H9 (cell line): ENCODE results near the gene GNG3. TPM values are rescaled to one million over a fixed set of nuclear protein-coding genes. Genes with fewer than 3 reads are reported as not detected.
"Not testable (repeated sequence)": the region's sequence is repeated elsewhere in the genome, so short reads cannot be mapped to it uniquely, and the experiment has no call there.

Source experiments
- DNase-seq: peaks from one replicate; pipeline ENCODE4 v3.0.0-alpha.2; 2017
- H2AFZ ChIP-seq: one replicate; pipeline ENCODE4 v1.6.1; 2013; ENCODE audit warnings: mild to moderate bottlenecking, low read length, control low read depth, moderate library complexity
- H2AK5ac ChIP-seq: 2 replicates; pipeline ENCODE4 v1.6.1; 2013; ENCODE audit warnings: low read length, control low read depth, mixed read lengths; ENCODE audit not compliant: insufficient read length
- H2BK120ac ChIP-seq: one replicate; pipeline ENCODE4 v1.6.1; 2013; ENCODE audit warnings: low read depth, mild to moderate bottlenecking, low read length, control low read depth, inconsistent platforms; ENCODE audit not compliant: poor library complexity, severe bottlenecking
- H2BK12ac ChIP-seq: 2 replicates; pipeline ENCODE4 v1.6.1; 2013; ENCODE audit warnings: low read length, control low read depth, mixed read lengths, low read depth; ENCODE audit not compliant: insufficient read length
- H2BK15ac ChIP-seq: 2 replicates; pipeline ENCODE4 v1.6.1; 2013; ENCODE audit warnings: low read depth, low read length, control low read depth
- H2BK20ac ChIP-seq: one replicate; pipeline ENCODE4 v1.6.1; 2013; ENCODE audit warnings: low read depth, mild to moderate bottlenecking, low read length, control low read depth, inconsistent platforms; ENCODE audit not compliant: poor library complexity, severe bottlenecking
- H2BK5ac ChIP-seq: 2 replicates; pipeline ENCODE4 v1.6.1; 2013; ENCODE audit warnings: low read length, control low read depth, mixed read lengths; ENCODE audit not compliant: insufficient read length
- H3K14ac ChIP-seq: 2 replicates; pipeline ENCODE4 v1.6.1; 2013; ENCODE audit warnings: low read length, control low read depth; ENCODE audit not compliant: insufficient read depth
- H3K18ac ChIP-seq: 2 replicates; pipeline ENCODE4 v1.6.1; 2013; ENCODE audit warnings: low read depth, mild to moderate bottlenecking, mixed read lengths, low read length, control low read depth; ENCODE audit not compliant: insufficient read length
- H3K23ac ChIP-seq: 2 replicates; pipeline ENCODE4 v1.6.1; 2013; ENCODE audit warnings: low read length, control low read depth, mixed read lengths, low read depth; ENCODE audit not compliant: insufficient read length
- H3K23me2 ChIP-seq: 2 replicates; pipeline ENCODE4 v1.6.1; 2013; ENCODE audit warnings: low read depth, mild to moderate bottlenecking, mixed read lengths, low read length, control low read depth; ENCODE audit not compliant: insufficient read length, poor library complexity, severe bottlenecking
- H3K27ac ChIP-seq: 2 replicates; pipeline ENCODE4 v1.5.1; 2013; ENCODE audit warnings: low read length, control low read depth, mixed read lengths, low read depth; ENCODE audit not compliant: insufficient read length
- H3K27me3 ChIP-seq: 2 replicates; pipeline ENCODE4 v1.6.1; 2013; ENCODE audit warnings: low read length, control low read depth, inconsistent platforms; ENCODE audit not compliant: insufficient read depth
- H3K4ac ChIP-seq: 2 replicates; pipeline ENCODE4 v1.6.1; 2013; ENCODE audit warnings: low read depth, mild to moderate bottlenecking, control low read depth, inconsistent platforms, low read length, moderate library complexity
- H3K4me1 ChIP-seq: 2 replicates; pipeline ENCODE4 v1.6.1; 2013; ENCODE audit warnings: low read length, control low read depth, inconsistent platforms; ENCODE audit not compliant: insufficient read depth
- H3K4me2 ChIP-seq: 2 replicates; pipeline ENCODE4 v1.6.1; 2013; ENCODE audit warnings: low read length, control low read depth, mixed read lengths; ENCODE audit not compliant: insufficient read length, insufficient read depth
- H3K56ac ChIP-seq: 2 replicates; pipeline ENCODE4 v1.6.1; 2013; ENCODE audit warnings: low read depth, mild to moderate bottlenecking, mixed read lengths, low read length, control low read depth; ENCODE audit not compliant: insufficient read length
- H3K79me1 ChIP-seq: 2 replicates; pipeline ENCODE4 v1.6.1; 2013; ENCODE audit warnings: low read depth, mild to moderate bottlenecking, moderate library complexity, low read length, control low read depth, inconsistent platforms; ENCODE audit not compliant: insufficient read depth, poor library complexity, severe bottlenecking
- H3K79me2 ChIP-seq: 2 replicates; pipeline ENCODE4 v1.6.1; 2013; ENCODE audit warnings: low read length, control low read depth, inconsistent platforms; ENCODE audit not compliant: insufficient read depth
- H3K9ac ChIP-seq: 2 replicates; pipeline ENCODE4 v1.6.1; 2013; ENCODE audit warnings: low read length, control low read depth, mixed read lengths; ENCODE audit not compliant: insufficient read length; ENCODE audit errors: extremely low read depth
- H3K9me3 ChIP-seq: one replicate; pipeline ENCODE4 v1.6.1; 2013; ENCODE audit warnings: low read depth, low read length, inconsistent platforms; ENCODE audit not compliant: control insufficient read depth
- H3T11ph ChIP-seq: one replicate; pipeline ENCODE4 v1.6.1; 2013; ENCODE audit warnings: mild to moderate bottlenecking, low read length, control low read depth, inconsistent platforms
- H4K20me1 ChIP-seq: one replicate; pipeline ENCODE4 v1.6.1; 2013; ENCODE audit not compliant: control insufficient read depth, insufficient read length, insufficient read depth
- H4K5ac ChIP-seq: 2 replicates; pipeline ENCODE4 v1.6.1; 2013; ENCODE audit warnings: low read depth, mild to moderate bottlenecking, mixed read lengths, low read length, control low read depth; ENCODE audit not compliant: insufficient read length
- H4K8ac ChIP-seq: replicated peaks from 2 replicates; pipeline ENCODE4 v1.6.1; 2013; ENCODE audit warnings: low read length, control low read depth, mixed read lengths, low read depth; ENCODE audit not compliant: insufficient read length
- H4K91ac ChIP-seq: 2 replicates; pipeline ENCODE4 v1.6.1; 2013; ENCODE audit warnings: low read depth, mild to moderate bottlenecking, moderate library complexity, mixed read lengths, low read length, control low read depth; ENCODE audit not compliant: insufficient read length
- H3K27ac Mint-ChIP-seq, 3 experiments: 2 replicates in 2 of 3; 3 replicates in 1 of 3; pipeline ENCODE4 v1.8.0; 2020 to 2021; ENCODE audit warnings: mixed read lengths in 3 of 3, mild to moderate bottlenecking in 1 of 3, moderate library complexity in 1 of 3
- H3K27me3 Mint-ChIP-seq: 2 replicates; pipeline ENCODE4 v1.8.0; 2021; ENCODE audit warnings: low read depth, mild to moderate bottlenecking, moderate library complexity, mixed read lengths
- H3K36me3 Mint-ChIP-seq, 3 experiments: 2 replicates in 2 of 3; 3 replicates in 1 of 3; pipeline ENCODE4 v1.8.0; 2020 to 2021; ENCODE audit warnings: low read depth in 3 of 3, mixed read lengths in 3 of 3; ENCODE audit not compliant: insufficient read depth in 1 of 3
- H3K4me1 Mint-ChIP-seq, 2 experiments: 2 replicates each; pipeline ENCODE4 v1.8.0; 2020; ENCODE audit warnings: mixed read lengths in 2 of 2
- H3K4me3 Mint-ChIP-seq, 2 experiments: 2 replicates in 1 of 2; 3 replicates in 1 of 2; pipeline ENCODE4 v1.8.0; 2020 to 2021; ENCODE audit warnings: mild to moderate bottlenecking in 2 of 2, mixed read lengths in 2 of 2, moderate library complexity in 1 of 2
- H3K9me3 Mint-ChIP-seq, 2 experiments: 2 replicates in 1 of 2; 3 replicates in 1 of 2; pipeline ENCODE4 v1.8.0; 2020; ENCODE audit warnings: mild to moderate bottlenecking in 2 of 2, mixed read lengths in 2 of 2, moderate library complexity in 1 of 2
- CTCF ChIP-seq: fragments of 200-600 bp; sonication (generic); conservative IDR thresholded peaks from 3 replicates; pipeline ENCODE4 v1.8.0; 2021; ENCODE audit warnings: antibody characterized with exemption, mild to moderate bottlenecking
- WGBS: extraction: QIAGEN DNeasy Blood & Tissue Kit; methylation state at CpG from one replicate; pipeline ENCODE4 v1.1.7; 2013; ENCODE audit warnings: missing lambda C conversion rate, low lambda C conversion rate, mixed read lengths; ENCODE audit not compliant: insufficient read length; ENCODE audit errors: extremely low coverage; 5-methylcytosine and 5-hydroxymethylcytosine counted together
- total RNA-seq: library from RNA; stranded (reverse); gene quantifications from 2 replicates; pipeline ENCODE4 v1.2.1, GENCODE V29; 2021

The GNG3 gene
- total RNA-seq, 1 experiment from 2014 or later = 3.2 TPM

DNA sequence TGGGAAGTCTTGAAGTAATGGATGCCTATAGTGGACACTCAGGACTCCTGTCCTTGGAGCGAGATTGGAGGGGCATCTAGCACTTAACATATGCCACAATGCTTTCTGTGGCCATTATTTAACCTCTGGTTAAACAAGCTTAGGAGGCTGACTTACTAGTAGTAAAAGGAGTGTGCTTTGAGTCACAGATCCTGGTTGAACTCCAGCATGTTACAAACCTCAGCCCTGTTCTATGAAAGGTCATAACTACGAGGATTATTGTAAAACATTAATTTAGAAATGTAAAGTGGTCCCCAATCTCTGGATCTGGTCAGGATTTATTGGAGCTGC, 34.3 kb upstream of the GNG3 start:
- no CpG with 5 or more reads among the region's 2 CpGs for WGBS
- Mint-ChIP-seq H3K27me3 (no peaks in the 10 kb centered on the region; the same call in 1 of the 2 replicates), H3K9me3 (no peaks in the 10 kb centered on the region), H3K36me3 (peaks cover 16 to 52% (median 43%) of the 10 kb centered on the region in 3 experiments; a peak in 6 of 7 replicates), H3K27ac (no peak overlapping the region), H3K4me1 (peaks cover 24 to 31% of the 10 kb centered on the region in 2 experiments), H3K4me3 (peak overlapping the region; percentile 92 to 99; a peak in 4 of 5 replicates)
- Histone ChIP-seq H2AK5ac (no peak overlapping the region), H2BK5ac (no peak overlapping the region), H2BK120ac (no peak overlapping the region), H3K4ac (no peak overlapping the region), H3K4me2 (peak overlapping the region; percentile 83), H2BK12ac (no peak overlapping the region), H4K8ac (no peak overlapping the region), H3K79me1 (no peaks in the 10 kb centered on the region), H3K27ac (no peak overlapping the region), H3K18ac (no peak overlapping the region), H3K23ac (no peak overlapping the region), H4K5ac (no peak overlapping the region), H2BK15ac (no peak overlapping the region), H3K23me2 (peaks cover 6% of the 10 kb centered on the region), H3K14ac (no peak overlapping the region), H2BK20ac (no peak overlapping the region), H4K91ac (no peak overlapping the region), H3K79me2 (no peaks in the 10 kb centered on the region), H3K9ac (no peak overlapping the region), H3K4me1 (no peaks in the 10 kb centered on the region), H3K9me3 (no peaks in the 10 kb centered on the region), H3K56ac (no peak overlapping the region), H3K27me3 (no peaks in the 10 kb centered on the region), H3T11ph (no peak overlapping the region), H4K20me1 (no peaks in the 10 kb centered on the region), H2AFZ (no peak overlapping the region)
- no peak for DNase-seq
- no peak for TF ChIP-seq CTCF

GRCh38 chr11:62675415-62675814, 32.1 kb upstream of the GNG3 start:
- H2BK20ac ChIP-seq, H3K9ac ChIP-seq, H3K4me2 ChIP-seq, H3K14ac ChIP-seq, H2BK12ac ChIP-seq, H4K20me1 ChIP-seq, H2AK5ac ChIP-seq, H3K23ac ChIP-seq, H4K91ac ChIP-seq, DNase-seq, H3K9me3 ChIP-seq, H3T11ph ChIP-seq, H3K18ac ChIP-seq, H3K27me3 ChIP-seq, H3K27ac ChIP-seq, H3K79me1 ChIP-seq, H3K4ac ChIP-seq, H3K4me3 Mint-ChIP-seq, H4K8ac ChIP-seq, H2AFZ ChIP-seq, H3K4me1 ChIP-seq, H3K27ac Mint-ChIP-seq, H3K79me2 ChIP-seq, H3K27me3 Mint-ChIP-seq, H3K9me3 Mint-ChIP-seq, H2BK120ac ChIP-seq, H2BK15ac ChIP-seq, H3K56ac ChIP-seq, H4K5ac ChIP-seq, H2BK5ac ChIP-seq: not testable (repeated sequence)
- H3K36me3 Mint-ChIP-seq = peaks cover 17 to 49% (median 44%) of the 10 kb centered on the region in 3 experiments; a peak in 6 of 7 replicates
- peaks cover 11% of the 10 kb centered on the region for H3K23me2 ChIP-seq
- peaks cover 23 to 29% of the 10 kb centered on the region in 2 experiments for H3K4me1 Mint-ChIP-seq
- WGBS = no CpG with 5 or more reads among the region's 10 CpGs
